Adrenal gland (tissue), 5 donors: ENCODE results near the gene PCGF6.

ENCODE experiments used
- POLR2A ChIP-seq, 2 donors: fragments of 450-650 bp; IDR thresholded peaks; one replicate each; pipeline ENCODE4 v1.6.1; 2017; ENCODE audit warnings: antibody characterized with exemption in 2 of 2, mild to moderate bottlenecking in 2 of 2, moderate library complexity in 1 of 2
- TF ChIP-seq, protein P1 (sequence below), 6 experiments: fragments of 450-650 bp in 4 of 6; fragments of 200-600 bp in 2 of 6; sonication (generic) in 1 of 6; IDR thresholded peaks; 1 replicate in 5 of 6; 2 replicates in 1 of 6; pipeline versions ENCODE4 v1.5.1 to v1.8.0; 2016 to 2021; ENCODE audit warnings: antibody characterized with exemption in 6 of 6, mild to moderate bottlenecking in 2 of 6, moderate library complexity in 1 of 6
- donor health status: DM: no; HTN: no; CAD: no.

- TF ChIP-seq, protein P1, sequence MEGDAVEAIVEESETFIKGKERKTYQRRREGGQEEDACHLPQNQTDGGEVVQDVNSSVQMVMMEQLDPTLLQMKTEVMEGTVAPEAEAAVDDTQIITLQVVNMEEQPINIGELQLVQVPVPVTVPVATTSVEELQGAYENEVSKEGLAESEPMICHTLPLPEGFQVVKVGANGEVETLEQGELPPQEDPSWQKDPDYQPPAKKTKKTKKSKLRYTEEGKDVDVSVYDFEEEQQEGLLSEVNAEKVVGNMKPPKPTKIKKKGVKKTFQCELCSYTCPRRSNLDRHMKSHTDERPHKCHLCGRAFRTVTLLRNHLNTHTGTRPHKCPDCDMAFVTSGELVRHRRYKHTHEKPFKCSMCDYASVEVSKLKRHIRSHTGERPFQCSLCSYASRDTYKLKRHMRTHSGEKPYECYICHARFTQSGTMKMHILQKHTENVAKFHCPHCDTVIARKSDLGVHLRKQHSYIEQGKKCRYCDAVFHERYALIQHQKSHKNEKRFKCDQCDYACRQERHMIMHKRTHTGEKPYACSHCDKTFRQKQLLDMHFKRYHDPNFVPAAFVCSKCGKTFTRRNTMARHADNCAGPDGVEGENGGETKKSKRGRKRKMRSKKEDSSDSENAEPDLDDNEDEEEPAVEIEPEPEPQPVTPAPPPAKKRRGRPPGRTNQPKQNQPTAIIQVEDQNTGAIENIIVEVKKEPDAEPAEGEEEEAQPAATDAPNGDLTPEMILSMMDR (IDR thresholded peaks at IDR 0.05), result no peak
- no peak for TF ChIP-seq POLR2A (IDR thresholded peaks at IDR 0.05)
These were observed 72.5 kb downstream of the PCGF6 start for GRCh38 chr10:103278537-103278823.
